CD8-positive, alpha-beta memory T cell (primary cell): ENCODE measurements around the gene CAPN7. TPM values are rescaled to one million over a fixed set of nuclear protein-coding genes. Genes with fewer than 3 reads are reported as not detected.

ENCODE experiments used
- polyA plus RNA-seq: library from polyadenylated mRNA; unstranded; fragments of 300-500 nt; fragmentation: Illumina TruSeq; gene quantifications from one replicate; pipeline ENCODE4 v1.2.3, GENCODE V29; 2021
- total RNA-seq, 2 experiments: library from RNA; stranded (reverse); gene quantifications; one replicate each; pipeline ENCODE4 v1.2.3, GENCODE V29; 2021

The CAPN7 gene
- total and polyA plus RNA-seq, 3 experiments from 2014 or later, result 32.4 to 36.1 (median 33.1) TPM

Other genes with a start within 250 kb of the CAPN7 start
- gene MRPS25, start 140.9 kb upstream of the CAPN7 start, total RNA-seq, result 10 to 100 TPM; 82.7 to 84.7 TPM
- 20.2 TPM for gene MRPS25, start 140.9 kb upstream of the CAPN7 start, polyA plus RNA-seq
- gene RBSN, start 107.1 kb upstream of the CAPN7 start, total RNA-seq, result 10 to 100 TPM; 12.2 to 12.5 TPM
- gene RBSN, start 107.1 kb upstream of the CAPN7 start, polyA plus RNA-seq, result 19.0 TPM
- 10 to 100 TPM; 14.2 to 15.5 TPM for gene SH3BP5, start 126.3 kb downstream of the CAPN7 start, total RNA-seq
- 84.3 TPM for gene SH3BP5, start 126.3 kb downstream of the CAPN7 start, polyA plus RNA-seq
- 10 to 100 TPM; 23.2 to 24.4 TPM for gene METTL6, start 221.3 kb downstream of the CAPN7 start, total RNA-seq
- 15.4 TPM for gene METTL6, start 221.3 kb downstream of the CAPN7 start, polyA plus RNA-seq
- gene EAF1, start 221.4 kb downstream of the CAPN7 start, total RNA-seq, result 10 to 100 TPM; 25.8 to 26.8 TPM
- gene EAF1, start 221.4 kb downstream of the CAPN7 start, polyA plus RNA-seq, result 21.2 TPM